Right atrium auricular region (tissue), 2 donors: ENCODE measurements around the gene NRP1. TPM values are rescaled to one million over a fixed set of nuclear protein-coding genes. Genes with fewer than 3 reads are reported as not detected.
"Not testable (repeated sequence)": the region's sequence is repeated elsewhere in the genome, so short reads cannot be mapped to it uniquely, and the experiment has no call there.

Experiments used
- DNase-seq: peaks from one replicate; pipeline ENCODE4 v3.0.0-alpha.2; 2019; ENCODE audit warnings: low spot score
- H3K27ac ChIP-seq, 2 donors: fragments of 200-600 bp; sonication (generic); 1 replicate in 1 of 2; 2 replicates in 1 of 2; pipeline ENCODE4 v1.5.1; 2016 to 2019
- H3K27me3 ChIP-seq, 2 donors: fragments of 200-600 bp; sonication (generic); one replicate each; pipeline versions ENCODE4 v1.5.1 to v1.6.0; 2017 to 2019
- H3K36me3 ChIP-seq: fragments of 200-600 bp; sonication (generic); one replicate; pipeline ENCODE4 v1.5.1; 2016
- H3K4me1 ChIP-seq, 2 donors: fragments of 200-600 bp; sonication (generic); one replicate each; pipeline versions ENCODE4 v1.5.1 to v1.6.0; 2017 to 2019
- H3K4me3 ChIP-seq, 2 donors: fragments of 200-600 bp; sonication (generic); 1 replicate in 1 of 2; 2 replicates in 1 of 2; pipeline ENCODE4 v1.5.1; 2017 to 2019; ENCODE audit warnings: mild to moderate bottlenecking in 1 of 2, moderate library complexity in 1 of 2
- H3K9me3 ChIP-seq, 2 donors: fragments of 200-600 bp; sonication (generic); one replicate each; pipeline ENCODE4 v1.5.1; 2019
- total RNA-seq, 2 donors: library from RNA; depleted of rRNA; stranded (reverse); fragments of >200 nt; gene quantifications; one replicate each; pipeline ENCODE4 v1.1.0, GENCODE V29; 2016
- TF ChIP-seq, protein P1 (sequence below), 2 donors: fragments of 200-600 bp; sonication (generic); IDR thresholded peaks; one replicate each; pipeline ENCODE4 v1.5.1; 2019; ENCODE audit warnings: antibody characterized with exemption in 2 of 2

NRP1 gene
- total RNA-seq, 2 donors from 2014 or later: 54.6 to 83.1 TPM

- H3K4me3 ChIP-seq: no peak overlapping the region
- no peaks in the 10 kb centered on the region for H3K9me3 ChIP-seq
- no peak for DNase-seq
- H3K36me3 ChIP-seq: no peaks in the 10 kb centered on the region
- H3K4me1 ChIP-seq: peaks cover 0 to 92% of the 10 kb centered on the region in 2 donors
- H3K27me3 ChIP-seq: no peaks in the 10 kb centered on the region
- H3K27ac ChIP-seq: no peak overlapping the region
- TF ChIP-seq, protein P1, sequence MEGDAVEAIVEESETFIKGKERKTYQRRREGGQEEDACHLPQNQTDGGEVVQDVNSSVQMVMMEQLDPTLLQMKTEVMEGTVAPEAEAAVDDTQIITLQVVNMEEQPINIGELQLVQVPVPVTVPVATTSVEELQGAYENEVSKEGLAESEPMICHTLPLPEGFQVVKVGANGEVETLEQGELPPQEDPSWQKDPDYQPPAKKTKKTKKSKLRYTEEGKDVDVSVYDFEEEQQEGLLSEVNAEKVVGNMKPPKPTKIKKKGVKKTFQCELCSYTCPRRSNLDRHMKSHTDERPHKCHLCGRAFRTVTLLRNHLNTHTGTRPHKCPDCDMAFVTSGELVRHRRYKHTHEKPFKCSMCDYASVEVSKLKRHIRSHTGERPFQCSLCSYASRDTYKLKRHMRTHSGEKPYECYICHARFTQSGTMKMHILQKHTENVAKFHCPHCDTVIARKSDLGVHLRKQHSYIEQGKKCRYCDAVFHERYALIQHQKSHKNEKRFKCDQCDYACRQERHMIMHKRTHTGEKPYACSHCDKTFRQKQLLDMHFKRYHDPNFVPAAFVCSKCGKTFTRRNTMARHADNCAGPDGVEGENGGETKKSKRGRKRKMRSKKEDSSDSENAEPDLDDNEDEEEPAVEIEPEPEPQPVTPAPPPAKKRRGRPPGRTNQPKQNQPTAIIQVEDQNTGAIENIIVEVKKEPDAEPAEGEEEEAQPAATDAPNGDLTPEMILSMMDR (IDR thresholded peaks at IDR 0.05): no peak
Observed at GRCh38 chr10:33301097-33301789, 33.2 kb downstream of the NRP1 start.

DNA sequence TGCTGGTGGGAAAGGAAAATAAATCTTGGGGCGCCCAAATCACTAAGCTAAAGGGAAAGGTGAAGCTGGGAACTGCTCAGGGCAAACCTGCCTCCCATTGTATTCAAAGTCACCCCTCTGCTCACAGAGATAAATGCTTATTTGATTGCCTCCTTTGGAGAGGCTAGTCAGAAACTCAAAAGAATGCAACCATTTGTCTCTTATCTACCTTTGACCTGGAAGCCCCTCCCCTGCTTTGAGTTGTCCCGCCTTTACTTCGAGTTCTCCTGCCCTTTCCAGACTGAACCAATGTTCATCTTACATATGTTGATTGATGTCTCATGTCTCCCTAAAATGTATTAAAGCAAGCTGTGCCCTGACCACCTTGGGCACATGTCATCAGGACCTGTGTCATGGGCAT, 33.9 kb downstream of the NRP1 start:
- peaks cover 0 to 92% of the 10 kb centered on the region in 2 donors for H3K4me1 ChIP-seq
- H3K4me3 ChIP-seq, H3K27me3 ChIP-seq, H3K9me3 ChIP-seq, H3K36me3 ChIP-seq, DNase-seq, H3K27ac ChIP-seq: not testable (repeated sequence)

- TF ChIP-seq, protein P1 (IDR thresholded peaks at IDR 0.05): no peak
- Histone ChIP-seq H3K36me3 (peaks cover 5% of the 10 kb centered on the region), H3K4me1 (peaks cover 0 to 86% of the 10 kb centered on the region in 2 donors), H3K4me3 (no peak overlapping the region), H3K27ac (peak overlapping the region; percentile 49 to 54), H3K27me3 (no peaks in the 10 kb centered on the region), H3K9me3 (no peaks in the 10 kb centered on the region)
- no peak for DNase-seq
Observed at GRCh38 chr10:33298893-33299292, 35.6 kb downstream of the NRP1 start.

DNA sequence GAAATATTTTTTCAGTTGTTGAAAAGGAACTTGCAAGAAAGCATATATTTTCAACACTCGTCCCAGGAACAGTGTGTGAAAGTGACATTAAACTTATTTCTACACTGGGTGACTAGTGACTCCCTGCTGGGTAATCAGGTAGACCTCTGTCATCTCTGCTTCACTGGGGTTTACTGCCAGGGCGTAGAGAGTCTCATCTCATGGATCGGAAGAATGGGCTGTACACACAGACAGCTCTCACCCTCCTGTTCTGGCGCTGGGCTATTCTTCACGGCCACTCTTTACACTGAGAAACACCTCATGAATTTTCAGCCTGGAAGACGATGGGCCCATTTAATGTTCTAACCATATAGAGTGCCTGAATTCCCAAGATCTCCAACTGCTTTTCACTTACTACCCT, 36.4 kb downstream of the NRP1 start:
- H3K9me3 ChIP-seq: no peaks in the 10 kb centered on the region
- H3K27ac ChIP-seq: peak overlapping the region; percentile 49 to 54
- DNase-seq: no peak
- H3K4me3 ChIP-seq: no peak overlapping the region
- no peaks in the 10 kb centered on the region for H3K27me3 ChIP-seq
- H3K36me3 ChIP-seq: peaks cover 5% of the 10 kb centered on the region
- peaks cover 0 to 86% of the 10 kb centered on the region in 2 donors for H3K4me1 ChIP-seq
- TF ChIP-seq, protein P1 (IDR thresholded peaks at IDR 0.05): no peak

GRCh38 chr10:33295851-33296250, 38.6 kb downstream of the NRP1 start:
- TF ChIP-seq, protein P1 (IDR thresholded peaks at IDR 0.05): no peak
- DNase-seq: no peak
- Histone ChIP-seq H3K4me3 (no peak overlapping the region), H3K27me3 (no peaks in the 10 kb centered on the region), H3K36me3 (peaks cover 5% of the 10 kb centered on the region), H3K27ac (peak overlapping the region in 1 of 2 donors; percentile 12), H3K4me1 (peaks cover 0 to 89% of the 10 kb centered on the region in 2 donors), H3K9me3 (no peaks in the 10 kb centered on the region)

DNA sequence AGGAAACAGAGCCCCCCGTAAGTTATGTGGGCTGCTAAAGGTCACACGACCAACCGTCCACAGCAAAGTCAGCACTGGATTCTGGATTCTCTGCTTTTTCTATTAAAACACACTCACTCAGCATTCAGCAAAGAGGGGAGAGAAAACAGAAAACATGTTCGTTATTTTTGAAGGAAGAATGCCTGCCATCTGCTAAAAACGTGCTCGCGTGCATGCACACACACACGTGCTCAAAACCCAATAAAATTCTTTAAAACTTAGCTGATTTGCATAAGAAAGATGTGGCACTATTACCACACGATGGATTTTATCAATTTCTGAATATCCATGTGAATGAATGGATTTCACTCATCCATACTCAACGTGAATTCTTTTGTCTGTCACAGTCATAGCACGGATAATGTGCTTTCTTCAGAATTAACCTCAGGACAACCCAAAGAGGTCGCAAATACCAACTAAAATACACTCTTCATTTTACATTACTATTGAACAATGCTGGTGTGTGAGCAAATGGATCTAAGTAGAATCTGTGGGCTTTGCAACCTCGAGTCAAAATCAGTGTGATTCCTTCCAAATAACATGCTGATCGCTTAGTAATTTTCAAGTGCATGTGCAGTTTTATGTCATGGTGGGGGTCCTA, 40.8 kb downstream of the NRP1 start:
- H3K4me3 ChIP-seq: no peak overlapping the region
- peak overlapping the region in 1 of 2 donors; percentile 15 for H3K27ac ChIP-seq
- no peaks in the 10 kb centered on the region for H3K27me3 ChIP-seq
- DNase-seq: no peak
- H3K9me3 ChIP-seq: no peaks in the 10 kb centered on the region
- H3K4me1 ChIP-seq: peaks cover 0 to 90% of the 10 kb centered on the region in 2 donors
- TF ChIP-seq, protein P1 (IDR thresholded peaks at IDR 0.05): no peak
- peaks cover 5% of the 10 kb centered on the region for H3K36me3 ChIP-seq
